GM18907 (cell line): ENCODE results near the gene MZF1.
A peak's percentile ranks its signal among the peaks of the same experiment; 100 is the strongest.

ENCODE experiments used
- ATAC-seq: cut with Tn5 transposase; IDR thresholded peaks from one replicate; pipeline ENCODE4 v1.9.1; 2021; ENCODE audit warnings: mild to moderate bottlenecking, moderate library complexity; ENCODE audit not compliant: unreplicated experiment

MZF1 gene

DNA sequence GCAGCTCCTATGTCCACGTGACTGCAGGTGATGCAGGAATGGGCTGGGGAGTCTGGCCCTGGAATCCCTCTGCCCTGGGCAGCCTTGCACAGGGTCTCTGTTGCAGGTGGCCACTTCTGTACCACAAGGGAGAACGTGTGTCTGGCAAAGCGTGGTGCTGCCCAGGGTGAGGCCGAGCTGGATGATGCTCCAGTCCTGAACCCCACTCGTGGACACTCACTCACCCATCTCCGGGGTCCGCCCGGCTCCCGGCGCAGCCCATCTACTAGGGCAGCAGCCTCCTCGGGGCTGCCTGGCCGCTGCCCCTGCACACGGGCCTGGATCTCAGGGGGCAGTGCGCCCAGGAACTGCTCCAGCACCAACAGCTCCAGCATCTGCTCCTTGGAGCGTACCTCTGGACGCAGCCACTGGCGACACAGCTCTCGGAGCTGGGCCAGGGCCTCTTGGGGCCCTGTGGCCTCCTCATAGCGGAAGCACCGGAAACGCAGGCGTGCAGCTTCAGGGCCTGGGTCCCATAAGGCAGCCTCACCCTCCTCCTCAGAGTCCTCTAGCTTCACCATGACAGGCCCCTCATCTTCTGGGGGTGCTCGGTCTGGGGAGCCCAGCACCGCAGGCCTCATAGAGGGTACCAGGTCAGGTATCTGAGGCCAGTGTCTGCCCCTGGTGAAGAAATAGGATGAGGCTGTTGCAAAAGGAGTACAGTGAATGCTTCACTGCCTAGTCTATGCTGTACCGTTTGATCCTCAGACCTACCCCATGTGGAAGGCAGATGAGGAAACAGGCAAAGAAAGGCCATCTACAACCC, 2.2 kb downstream of the MZF1 start:
- ATAC-seq, result no peak

DNA sequence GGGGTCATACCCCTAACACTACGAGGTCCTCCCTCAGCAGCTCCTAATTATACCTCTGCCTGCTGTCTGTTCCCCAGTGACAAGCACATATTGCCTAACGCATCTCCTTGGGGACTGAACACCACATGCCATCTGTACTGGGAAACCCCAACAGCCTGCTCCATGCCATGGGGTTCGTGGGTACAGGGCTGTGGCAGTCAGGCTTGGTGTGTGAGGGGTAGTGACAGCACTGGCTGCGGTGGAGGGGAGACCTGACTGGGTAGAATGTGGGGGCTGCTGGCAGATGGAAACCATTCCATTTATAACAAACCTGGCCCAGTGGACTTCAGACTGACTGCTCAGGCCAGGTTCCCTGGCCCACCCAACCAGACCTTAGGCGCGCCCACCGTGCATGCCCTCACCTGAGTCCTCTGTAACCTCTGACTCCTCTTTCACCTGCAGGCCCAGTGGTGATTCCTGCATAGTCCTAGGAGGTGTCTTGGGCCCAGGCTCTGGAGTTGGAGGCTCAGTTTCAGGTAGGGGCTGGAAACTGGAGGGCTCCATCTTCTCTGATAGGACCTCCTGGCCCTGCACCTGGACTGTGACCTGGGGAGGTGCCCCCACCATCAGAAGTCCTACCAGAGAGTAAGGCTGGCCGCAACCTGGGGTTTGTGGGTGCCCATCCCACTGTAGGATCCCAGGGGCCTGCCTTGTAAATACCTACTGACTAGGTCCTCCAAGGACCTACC, 3.0 kb downstream of the MZF1 start:
- no peak for ATAC-seq

DNA sequence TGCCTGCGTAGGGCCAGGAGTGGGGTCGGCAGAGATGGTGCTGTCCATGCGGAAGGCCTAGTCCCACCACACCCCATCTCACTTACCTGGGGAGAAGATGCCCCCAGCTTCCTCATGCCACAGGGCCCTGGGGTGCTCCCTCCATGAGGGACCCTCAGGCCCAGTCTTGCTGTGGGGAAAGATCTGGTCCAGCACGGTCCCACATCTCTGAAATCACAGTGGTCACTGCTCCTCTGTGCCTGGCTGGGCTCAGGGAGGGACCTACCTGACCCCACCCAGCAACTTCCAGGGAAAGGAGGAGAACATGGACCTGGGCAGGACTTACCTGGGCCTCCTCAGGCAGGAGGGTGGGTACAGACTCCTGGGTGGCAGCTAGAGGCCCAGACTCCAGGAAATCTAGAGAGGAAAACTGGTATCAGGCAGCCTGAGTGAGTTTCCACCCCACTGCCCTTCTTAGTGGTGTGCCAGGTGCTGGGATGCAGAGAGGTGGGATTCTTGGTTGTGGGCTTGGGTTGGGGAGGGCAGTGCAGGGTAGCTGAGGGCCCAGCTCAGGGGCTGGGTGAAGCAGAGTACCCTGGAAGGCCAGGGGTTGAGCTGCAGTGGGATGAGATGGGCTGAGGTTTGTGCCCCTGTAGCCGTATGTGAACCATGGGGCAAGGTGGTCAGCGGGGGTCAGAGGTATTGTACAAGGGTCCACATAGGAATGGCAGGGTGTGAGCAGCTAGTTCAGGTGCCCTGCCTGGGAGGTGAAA, 3.8 kb downstream of the MZF1 start:
- no peak for ATAC-seq

DNA sequence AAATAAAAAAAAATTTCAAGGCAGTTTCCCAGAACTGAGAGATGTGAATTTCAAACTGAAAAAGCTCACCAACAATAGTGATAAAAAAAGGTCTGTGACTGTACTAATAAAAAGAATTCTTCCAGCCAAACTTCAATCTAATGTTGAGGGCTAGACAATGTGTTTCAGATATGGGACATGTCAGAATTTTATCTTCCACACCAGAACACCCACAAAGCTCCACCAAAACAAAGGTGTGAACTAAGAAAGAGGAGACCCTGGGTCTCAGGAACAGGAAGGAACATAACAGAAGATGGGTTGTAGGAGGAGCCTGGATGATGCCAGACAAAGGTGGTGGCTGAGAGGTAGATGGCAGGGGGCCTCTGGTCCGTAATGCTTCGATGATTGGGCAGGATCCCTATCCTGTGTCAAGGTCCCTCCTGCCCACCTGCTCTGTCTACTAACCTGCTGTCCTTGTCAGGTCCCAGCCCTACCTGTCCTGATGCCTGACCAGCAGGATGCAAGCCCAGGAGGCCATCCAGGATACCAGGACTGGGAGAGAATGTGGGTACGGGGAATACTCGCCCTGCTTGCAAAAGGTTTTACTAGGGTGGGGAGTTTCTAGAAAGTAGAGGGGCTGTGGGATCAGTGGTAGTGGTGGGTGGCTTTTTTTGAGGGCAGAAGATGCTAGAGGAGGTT, 4.5 kb downstream of the MZF1 start:
- no peak for ATAC-seq

DNA sequence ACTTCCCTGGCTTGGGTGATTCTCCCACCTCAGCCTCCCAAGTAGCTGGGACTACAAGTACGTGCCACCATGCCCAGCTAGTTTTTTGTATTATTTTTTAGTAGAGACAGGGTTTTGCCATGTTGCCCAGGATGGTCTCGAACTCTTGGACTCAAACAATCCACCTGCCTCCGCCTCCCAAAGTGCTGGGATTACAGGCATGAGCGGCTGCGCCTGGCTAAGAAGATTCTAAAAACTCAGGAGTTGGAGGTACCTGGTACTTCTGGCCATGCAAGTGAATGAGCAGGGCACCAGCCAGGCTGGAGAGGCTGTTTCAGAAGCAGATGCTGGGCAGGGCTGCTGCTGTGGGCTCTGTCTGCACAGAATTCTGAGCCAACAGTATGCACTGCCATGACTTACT, 6.1 kb downstream of the MZF1 start:
- ATAC-seq, result no peak

DNA sequence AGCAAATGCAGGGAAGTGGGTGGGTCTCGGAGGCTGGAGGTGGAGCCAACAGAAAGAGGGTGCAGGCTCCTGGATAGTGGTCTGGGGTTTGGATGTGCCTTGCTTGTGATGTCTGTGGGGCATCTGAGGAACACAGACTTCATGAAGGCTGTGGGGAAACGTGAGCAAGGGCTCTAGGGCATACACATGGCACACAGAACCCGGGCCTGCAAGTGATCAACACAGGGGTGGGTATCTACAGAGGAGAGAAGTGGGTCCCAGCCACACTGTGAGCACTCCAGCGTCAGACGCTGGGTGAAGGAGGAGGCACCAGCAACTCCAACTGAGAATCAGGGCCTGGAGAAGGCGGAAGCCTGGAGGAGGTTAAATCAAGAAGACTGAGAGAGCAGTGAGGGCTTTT, 9.3 kb downstream of the MZF1 start:
- ATAC-seq, result no peak

DNA sequence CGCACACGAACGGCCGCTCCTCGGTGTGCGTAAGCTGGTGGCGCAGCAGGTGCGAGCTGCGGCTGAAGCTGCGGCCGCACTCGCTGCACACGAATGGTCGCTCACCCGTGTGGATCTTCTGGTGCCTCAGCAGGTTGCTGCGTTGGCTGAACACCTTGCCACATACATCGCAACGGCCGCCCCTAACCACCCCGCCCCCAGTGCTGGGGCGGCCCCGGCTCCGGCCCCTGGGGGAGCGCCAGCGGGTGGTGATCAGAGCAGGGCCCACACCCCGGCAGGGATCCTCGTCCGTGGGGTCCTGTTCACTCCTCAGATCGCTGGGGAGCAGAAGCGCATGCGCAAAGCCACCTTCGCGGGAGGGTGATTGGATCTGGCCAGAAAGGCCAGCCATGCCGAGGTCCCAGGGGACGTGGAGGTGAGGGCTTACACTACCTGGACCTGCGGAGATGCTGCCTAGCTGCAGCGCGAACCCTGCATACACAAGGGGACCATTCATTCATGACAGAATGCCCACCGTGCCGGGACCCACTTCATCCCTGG, 10.0 kb downstream of the MZF1 start:
- no peak for ATAC-seq

DNA sequence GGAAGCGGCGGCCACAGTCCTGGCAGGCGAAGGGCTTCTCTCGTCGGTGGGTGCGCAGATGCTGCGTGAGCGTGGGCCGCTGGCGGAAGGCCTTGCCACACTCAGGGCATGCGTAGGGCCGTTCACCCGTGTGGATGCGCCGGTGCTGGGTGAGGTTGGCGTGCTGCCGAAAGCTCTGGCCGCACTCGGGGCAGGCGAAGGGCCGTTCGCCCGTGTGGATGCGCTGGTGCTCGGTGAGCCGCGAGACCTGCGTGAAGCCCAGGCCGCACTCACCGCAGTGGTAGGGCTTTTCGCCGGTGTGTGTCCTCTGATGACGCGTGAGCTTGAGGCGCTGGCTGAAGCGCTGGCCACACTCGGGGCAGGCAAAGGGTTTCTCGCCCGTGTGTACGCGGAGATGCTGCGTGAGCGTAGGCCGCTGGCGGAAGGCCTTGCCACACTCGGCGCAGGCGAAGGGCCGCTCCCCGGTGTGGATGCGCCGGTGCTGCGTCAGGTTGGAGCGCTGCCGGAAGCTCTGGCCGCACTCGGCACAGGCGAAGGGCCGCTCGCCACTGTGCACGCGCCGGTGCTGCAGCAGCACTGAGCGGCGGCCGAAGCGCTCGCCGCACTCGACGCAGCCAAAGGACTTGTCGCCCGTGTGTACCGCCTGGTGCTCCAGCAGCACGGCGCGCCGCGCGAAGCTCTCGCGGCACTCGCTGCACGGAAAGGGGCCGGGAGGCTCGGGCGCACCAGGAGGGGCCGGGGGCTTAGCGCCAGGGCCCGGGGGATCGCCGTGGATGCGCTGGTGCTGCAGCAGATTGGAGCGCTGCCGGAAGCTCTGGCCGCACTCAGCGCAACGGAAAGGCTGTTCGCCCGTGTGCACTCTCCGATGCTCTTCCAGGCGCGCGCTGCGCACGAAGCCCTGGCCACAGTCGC, 10.8 kb downstream of the MZF1 start:
- no peak for ATAC-seq

DNA sequence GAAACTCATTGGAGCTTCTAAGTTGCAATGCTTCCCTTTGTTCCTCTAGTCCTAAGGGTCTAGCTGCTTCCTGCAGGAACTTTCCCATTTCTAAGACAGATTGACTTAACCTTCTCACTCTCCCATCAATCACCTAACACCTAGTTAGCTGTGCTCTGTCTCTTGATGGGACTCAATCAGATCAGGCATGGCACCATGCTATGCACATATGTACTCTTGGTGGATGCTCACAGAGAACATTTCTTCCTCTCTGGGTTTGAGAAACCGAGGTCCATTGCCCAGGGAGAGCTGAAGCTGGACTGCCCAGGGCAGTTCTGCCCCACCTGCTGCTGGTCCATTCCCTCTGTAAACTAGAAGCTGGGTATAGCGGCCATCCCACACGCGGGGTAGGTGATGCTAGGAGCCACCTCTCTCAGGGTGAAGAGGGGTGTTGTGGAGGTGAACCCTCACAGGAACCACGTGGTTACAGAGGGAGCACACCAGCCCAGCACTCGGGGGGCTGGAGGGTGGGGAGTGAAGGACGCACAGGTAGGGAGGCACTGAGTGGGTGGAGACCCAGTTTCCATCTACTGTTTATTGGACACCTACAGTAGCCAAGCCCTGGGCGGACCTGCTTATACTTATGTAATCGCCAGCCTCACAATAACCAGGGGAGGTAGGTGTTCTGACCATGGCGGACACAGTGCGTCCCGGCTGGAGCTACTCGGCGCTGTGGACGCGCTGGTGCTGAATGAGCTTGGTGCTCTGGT, 11.6 kb downstream of the MZF1 start:
- no peak for ATAC-seq

DNA sequence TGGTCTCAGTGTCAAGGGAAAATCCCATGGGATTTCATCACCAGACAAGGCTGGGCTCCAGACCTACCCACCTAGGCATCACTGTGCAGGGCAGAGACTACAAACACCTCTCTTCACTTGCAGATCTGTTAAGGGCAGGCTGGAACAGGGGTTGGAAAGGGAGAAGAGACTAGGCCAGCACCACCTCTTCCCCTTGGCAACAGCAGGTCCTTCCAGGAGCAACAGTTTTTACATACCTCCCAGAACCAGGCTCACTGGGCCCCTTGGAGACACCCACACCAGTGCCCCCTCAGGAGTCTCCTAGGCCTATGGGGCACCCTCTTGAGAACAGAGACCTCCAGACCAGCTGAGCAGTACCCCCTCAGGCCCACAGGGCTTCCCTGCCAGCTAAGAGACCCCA, 12.2 kb downstream of the MZF1 start:
- ATAC-seq, result no peak

DNA sequence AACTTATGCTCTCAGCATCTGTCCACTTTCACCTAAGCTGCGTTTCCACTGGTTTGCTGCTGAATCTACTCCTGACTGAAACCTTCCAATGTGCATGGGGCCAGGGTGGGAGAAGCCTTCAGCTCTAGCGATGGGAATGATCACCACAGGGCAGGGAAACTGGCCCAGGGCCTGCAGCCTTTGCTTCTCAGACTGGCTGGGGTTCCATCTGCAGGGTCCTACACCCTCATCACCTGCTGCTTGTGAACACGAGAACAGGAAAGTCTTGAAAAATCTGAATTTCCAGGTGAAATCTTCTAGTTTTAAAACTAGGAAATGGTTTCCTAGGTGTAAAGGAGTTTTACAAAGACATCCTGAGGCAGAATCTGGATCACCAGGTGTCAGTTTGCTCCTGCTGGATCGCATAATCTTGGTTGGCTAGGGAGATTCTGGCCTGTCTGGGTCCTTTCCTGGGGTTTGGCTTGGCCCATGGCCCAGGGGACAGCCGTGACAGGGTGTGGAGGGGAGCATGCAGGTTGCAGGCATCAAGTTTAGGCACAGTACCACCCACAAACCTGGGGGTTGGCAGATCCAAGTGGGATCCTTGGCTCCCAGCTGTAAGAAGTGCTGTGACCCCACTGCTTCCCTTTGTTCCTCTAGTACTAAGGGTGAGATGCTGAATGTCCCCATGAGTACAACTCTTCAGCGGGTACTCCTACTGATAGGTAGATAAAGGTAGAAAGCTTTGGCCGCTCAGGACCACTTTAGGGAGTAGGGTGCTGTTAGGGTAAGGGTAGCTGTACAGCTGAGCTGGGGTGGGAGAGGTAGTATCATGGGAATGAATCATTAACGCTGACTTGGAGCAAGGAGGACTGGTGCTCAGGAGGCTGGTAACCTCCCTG, 12.9 kb downstream of the MZF1 start:
- no peak for ATAC-seq

DNA sequence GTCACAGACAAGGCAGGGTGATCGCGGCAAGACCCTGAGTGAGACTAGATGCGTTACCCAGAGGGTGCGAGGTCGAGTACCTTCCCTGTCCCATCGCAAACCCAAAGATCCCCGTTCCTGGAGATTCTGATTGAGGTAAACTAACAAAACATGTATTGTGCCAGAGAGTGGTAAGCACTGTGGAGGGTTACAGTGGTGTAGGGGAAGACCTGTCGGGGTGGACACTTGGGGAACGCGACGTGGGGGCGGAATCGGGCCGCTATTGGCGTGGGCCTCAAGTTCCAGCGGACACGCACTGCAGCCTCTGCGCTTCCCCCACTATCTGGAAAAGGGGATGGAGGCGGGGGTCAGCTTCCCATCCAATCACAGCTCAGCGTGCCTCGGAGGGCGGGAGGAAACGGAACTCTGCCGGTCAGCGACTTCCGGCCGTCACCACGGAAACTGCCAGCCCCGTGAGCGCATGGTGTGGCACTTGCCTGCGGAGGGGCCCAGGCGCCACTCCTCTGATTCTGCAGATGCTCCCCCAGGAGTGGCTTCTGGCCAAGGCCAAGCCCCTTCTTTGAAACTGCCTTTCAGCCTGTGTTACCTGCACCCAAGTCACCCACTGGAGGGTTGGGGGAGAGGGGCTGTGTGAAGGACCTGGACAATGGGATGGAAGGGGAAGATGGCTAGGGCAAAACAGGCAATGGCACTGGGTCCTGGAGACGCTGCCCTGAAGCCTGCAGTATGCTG, 13.7 kb downstream of the MZF1 start:
- ATAC-seq, result peak; percentile 26

DNA sequence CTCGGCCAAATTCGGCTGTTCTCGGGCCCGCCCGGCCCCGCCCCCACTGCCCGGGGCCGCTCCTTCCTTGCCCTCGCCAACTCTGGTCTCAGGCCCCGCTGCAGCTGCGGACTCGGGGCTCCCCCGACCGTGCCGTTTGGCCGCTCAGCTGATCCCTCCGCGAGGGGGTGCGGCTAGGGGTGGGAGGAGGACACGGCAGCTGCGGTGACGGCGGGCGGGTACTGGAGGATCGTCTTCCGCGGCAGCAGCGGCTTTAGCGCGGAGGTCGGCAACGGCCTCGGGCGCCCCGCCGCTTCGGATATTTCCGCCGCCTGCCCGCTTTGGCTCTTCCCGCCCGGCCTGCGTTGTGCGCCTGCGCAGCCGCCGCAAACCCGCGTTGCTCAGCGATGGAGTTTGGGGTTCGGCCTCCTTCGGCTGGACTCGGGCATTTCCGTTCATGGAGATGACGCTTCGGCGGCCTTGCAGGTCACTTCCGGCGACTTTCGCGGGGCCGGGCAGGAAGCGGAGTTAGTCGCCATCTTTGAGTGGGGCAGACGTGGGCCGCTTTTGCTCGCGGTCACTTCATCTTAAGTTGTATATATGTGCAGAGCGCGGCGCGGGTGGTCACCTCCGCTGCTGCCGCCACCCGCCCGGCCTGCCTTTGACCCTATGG, 14.4 kb downstream of the MZF1 start:
- ATAC-seq, result peak; percentile 63

DNA sequence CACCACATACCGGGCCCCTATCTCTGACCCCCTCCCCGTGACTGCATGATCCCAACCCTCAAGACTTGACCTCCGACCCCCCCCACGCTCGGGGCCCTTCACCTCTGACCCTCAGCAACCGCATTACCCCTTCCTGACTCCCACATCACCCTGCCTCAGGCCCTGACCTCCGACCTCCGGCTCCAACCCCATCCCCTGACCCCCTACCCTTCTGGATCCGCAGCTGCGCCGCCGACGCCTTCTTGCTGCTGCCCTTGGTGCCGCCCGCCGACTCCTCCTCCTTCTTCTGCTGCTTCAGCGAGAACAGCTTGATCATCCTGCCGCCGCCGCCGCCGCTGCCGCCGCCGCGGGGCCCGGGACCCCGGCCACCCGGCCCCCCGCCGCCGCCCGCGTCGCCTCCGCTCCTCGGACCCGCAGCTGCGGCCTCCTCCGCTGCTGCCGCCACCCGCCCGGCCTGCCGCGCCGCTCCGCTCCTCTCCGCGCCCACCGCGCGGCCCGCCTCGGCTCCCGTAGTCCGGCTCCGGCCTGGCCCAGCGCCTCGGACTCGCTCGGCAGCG, 15.0 kb downstream of the MZF1 start, which contains the start of gene UBE2M:
Gene UBE2M, minus strand, starts transcription at position 546 of the 557 bp plus-strand sequence. Its CDS starts 230 bp downstream, at position 316.
- peak; percentile 4 for ATAC-seq

DNA sequence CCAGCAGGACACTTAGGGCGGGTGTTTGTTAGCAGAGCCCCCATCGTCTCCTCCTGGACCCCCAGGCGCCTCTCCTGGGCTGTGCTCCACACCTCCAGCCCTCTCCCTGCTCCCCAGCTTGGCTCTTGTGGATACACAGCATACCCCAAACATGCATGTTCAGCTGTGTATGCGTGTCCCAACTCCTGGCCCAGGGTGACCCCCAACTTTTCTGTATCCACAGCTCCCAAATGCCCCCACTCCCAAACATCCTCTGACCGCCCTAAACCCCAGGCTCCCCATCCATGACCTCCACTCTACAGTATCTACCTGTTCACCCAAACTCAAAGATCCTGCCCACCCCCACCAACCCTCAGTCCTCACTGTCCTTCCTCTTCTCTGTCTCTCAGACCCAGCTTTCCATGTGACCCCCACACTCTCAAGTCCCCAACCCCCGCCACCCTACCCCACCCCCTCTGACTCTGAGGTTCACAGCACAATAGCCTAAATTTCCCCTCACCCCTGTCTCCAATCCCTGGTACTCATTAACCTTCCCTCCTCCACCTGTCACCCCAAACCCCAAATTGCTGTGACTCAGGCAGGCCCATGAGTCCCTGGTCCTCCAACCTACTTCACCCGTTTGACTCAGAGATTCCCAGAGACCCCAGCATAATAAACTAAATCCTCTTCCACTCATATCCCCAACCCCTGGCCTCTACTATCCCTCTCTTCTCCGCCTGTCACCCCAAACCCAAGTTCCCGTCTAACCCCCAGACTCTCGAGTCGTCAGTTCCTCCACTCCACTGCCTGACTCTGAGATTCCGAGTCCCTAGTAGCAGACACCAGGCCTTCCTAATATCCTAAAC, 15.7 kb downstream of the MZF1 start:
- no peak for ATAC-seq
